Thoracic aorta (tissue), 2 donors: ENCODE measurements around the gene CHST11. TPM values are rescaled to one million over a fixed set of nuclear protein-coding genes. Genes with fewer than 3 reads are reported as not detected.

ENCODE experiments used
- ATAC-seq: fragments of 150-250 bp; one replicate; pipeline ENCODE4 v1.8.0; 2017; ENCODE audit warnings: low read depth; ENCODE audit not compliant: insufficient number of reproducible peaks, low FRiP score
- DNase-seq: peaks from one replicate; pipeline ENCODE4 v3.0.0-alpha.2; 2020; ENCODE audit warnings: low spot score
- H3K27ac ChIP-seq, 2 donors: fragments of 200-600 bp; sonication (generic); 1 replicate in 1 of 2; 2 replicates in 1 of 2; pipeline ENCODE4 v1.5.1; 2016; ENCODE audit warnings: mild to moderate bottlenecking in 2 of 2, moderate library complexity in 2 of 2
- H3K27me3 ChIP-seq: fragments of 200-600 bp; sonication (generic); replicated peaks from 2 replicates; pipeline ENCODE4 v1.6.0; 2016; ENCODE audit warnings: mild to moderate bottlenecking; ENCODE audit not compliant: insufficient read depth
- H3K36me3 ChIP-seq: fragments of 200-600 bp; sonication (generic); one replicate; pipeline ENCODE4 v1.5.1; 2016
- H3K4me1 ChIP-seq, 2 donors: fragments of 200-600 bp; sonication (generic); 1 replicate in 1 of 2; 2 replicates in 1 of 2; pipeline versions ENCODE4 v1.5.1 to v1.6.0; 2016; ENCODE audit warnings: low read depth in 2 of 2, mild to moderate bottlenecking in 1 of 2; ENCODE audit not compliant: control insufficient read depth in 1 of 2
- H3K4me3 ChIP-seq: fragments of 200-600 bp; sonication (generic); 2 replicates; pipeline ENCODE4 v1.5.1; 2016; ENCODE audit warnings: mild to moderate bottlenecking
- H3K9me3 ChIP-seq: fragments of 200-600 bp; sonication (generic); 2 replicates; pipeline ENCODE4 v1.5.1; 2016
- total RNA-seq, 2 donors: library from RNA; depleted of rRNA; stranded (reverse); fragments of >200 nt; gene quantifications; one replicate each; pipeline versions ENCODE4 v1.1.0 to v1.2.3, GENCODE V29; 2016
- TF ChIP-seq, protein P1 (sequence below): fragments of 200-600 bp; sonication (generic); IDR thresholded peaks from one replicate; pipeline ENCODE4 v1.5.1; 2019; ENCODE audit warnings: antibody characterized with exemption

Gene CHST11
- total RNA-seq, 2 donors from 2014 or later: 41.9 to 79.3 TPM

- no peak overlapping the region for H3K27ac ChIP-seq
- DNase-seq (no peak), ATAC-seq (no peak)
Measured at GRCh38 chr12:104599272-104600035, 142.7 kb downstream of the CHST11 start.

GRCh38 chr12:104600036-104600712, 143.4 kb downstream of the CHST11 start:
- Histone ChIP-seq H3K4me1 (peaks cover 10 to 59% of the 10 kb centered on the region in 2 donors), H3K36me3 (no peaks in the 10 kb centered on the region), H3K9me3 (no peaks in the 10 kb centered on the region), H3K4me3 (no peak overlapping the region), H3K27me3 (no peaks in the 10 kb centered on the region), H3K27ac (no peak overlapping the region)
- TF ChIP-seq, protein P1, sequence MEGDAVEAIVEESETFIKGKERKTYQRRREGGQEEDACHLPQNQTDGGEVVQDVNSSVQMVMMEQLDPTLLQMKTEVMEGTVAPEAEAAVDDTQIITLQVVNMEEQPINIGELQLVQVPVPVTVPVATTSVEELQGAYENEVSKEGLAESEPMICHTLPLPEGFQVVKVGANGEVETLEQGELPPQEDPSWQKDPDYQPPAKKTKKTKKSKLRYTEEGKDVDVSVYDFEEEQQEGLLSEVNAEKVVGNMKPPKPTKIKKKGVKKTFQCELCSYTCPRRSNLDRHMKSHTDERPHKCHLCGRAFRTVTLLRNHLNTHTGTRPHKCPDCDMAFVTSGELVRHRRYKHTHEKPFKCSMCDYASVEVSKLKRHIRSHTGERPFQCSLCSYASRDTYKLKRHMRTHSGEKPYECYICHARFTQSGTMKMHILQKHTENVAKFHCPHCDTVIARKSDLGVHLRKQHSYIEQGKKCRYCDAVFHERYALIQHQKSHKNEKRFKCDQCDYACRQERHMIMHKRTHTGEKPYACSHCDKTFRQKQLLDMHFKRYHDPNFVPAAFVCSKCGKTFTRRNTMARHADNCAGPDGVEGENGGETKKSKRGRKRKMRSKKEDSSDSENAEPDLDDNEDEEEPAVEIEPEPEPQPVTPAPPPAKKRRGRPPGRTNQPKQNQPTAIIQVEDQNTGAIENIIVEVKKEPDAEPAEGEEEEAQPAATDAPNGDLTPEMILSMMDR: no peak
- no peak for ATAC-seq
- DNase-seq: no peak

More at GRCh38 chr12:104599272-104600035, 142.7 kb downstream of the CHST11 start:
- Histone ChIP-seq H3K4me1 (peaks cover 6 to 57% of the 10 kb centered on the region in 2 donors), H3K4me3 (no peak overlapping the region), H3K27me3 (no peaks in the 10 kb centered on the region), H3K9me3 (no peaks in the 10 kb centered on the region), H3K36me3 (no peaks in the 10 kb centered on the region)
- TF ChIP-seq, protein P1: no peak

DNA sequence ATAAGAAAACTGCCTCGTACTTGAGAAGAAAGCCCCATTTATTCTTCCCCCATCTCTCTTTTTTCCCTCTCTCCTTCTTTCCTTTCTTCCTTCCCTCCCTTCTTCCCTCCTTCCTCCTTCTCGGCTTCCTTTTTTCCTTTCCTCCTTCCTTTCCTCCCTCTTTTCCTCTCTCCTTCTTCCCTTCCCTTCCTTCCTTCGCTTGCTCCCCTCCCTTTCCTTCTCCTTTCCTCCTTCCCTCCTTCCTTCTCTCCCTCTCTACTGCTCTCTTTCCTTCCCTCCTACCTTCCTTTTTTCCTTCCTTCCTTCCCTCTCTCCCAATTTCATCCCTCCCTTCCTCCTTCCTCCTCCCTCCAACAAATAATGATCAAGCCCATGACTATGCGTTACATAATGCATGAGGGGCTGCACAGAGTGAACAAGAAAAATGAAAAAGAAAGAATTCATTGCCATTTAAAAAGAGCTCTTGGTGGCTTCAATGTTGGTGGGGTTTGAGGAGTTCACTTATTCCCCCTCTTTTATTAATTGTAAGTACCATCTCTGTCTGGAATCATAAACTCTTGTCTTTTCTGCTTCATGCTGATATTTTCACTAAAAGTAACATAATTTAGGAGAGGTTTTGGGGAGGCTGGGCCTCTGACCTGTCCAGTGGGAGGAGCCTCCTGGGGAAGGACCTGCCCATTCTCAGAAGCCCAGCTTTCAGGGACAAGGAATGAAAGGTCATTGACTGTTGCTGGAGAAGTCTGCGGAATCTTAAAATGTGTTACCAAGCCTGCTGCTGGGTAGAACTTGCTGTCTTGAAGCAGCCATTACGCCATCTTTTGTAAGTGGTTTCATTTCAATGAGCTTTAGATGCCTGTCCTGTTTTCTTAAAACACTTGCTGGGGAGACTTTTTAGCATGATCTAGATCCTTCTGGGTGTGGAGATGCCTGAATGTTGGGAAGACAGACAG, 144.3 kb downstream of the CHST11 start:
- TF ChIP-seq, protein P1: no peak
- Histone ChIP-seq H3K27me3 (no peaks in the 10 kb centered on the region), H3K4me3 (no peak overlapping the region), H3K36me3 (no peaks in the 10 kb centered on the region), H3K4me1 (peaks cover 16 to 59% of the 10 kb centered on the region in 2 donors), H3K9me3 (no peaks in the 10 kb centered on the region), H3K27ac (no peak overlapping the region)
- ATAC-seq (no peak), DNase-seq (no peak)

DNA sequence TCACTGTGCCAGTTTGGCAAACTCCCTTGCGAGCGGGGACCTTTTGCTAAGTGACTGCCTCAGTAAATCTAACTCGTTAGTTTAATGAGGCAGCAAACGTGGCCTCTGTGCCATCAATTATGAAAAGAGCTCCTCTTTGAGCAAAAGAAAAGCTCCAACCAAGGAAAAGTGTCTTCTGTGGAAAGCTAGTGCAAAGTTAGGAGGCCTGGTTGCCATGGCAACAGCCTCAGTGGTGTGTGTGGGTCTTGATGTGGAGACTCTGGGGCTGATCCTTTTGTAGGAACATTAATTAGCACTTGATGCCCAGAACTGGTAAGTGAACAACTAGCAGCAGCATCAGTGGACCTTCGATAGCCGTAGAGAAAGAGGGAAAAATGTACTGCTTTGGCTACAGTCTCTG, 145.7 kb downstream of the CHST11 start:
- H3K27ac ChIP-seq: no peak overlapping the region
- no peak for ATAC-seq
- no peaks in the 10 kb centered on the region for H3K9me3 ChIP-seq
- TF ChIP-seq, protein P1: no peak
- H3K27me3 ChIP-seq: no peaks in the 10 kb centered on the region
- peaks cover 16 to 53% of the 10 kb centered on the region in 2 donors for H3K4me1 ChIP-seq
- H3K36me3 ChIP-seq: no peaks in the 10 kb centered on the region
- DNase-seq: no peak
- H3K4me3 ChIP-seq: no peak overlapping the region
